ENCODE measurements around the gene AGT.
"Not testable (repeated sequence)": the region's sequence is repeated elsewhere in the genome, so short reads cannot be mapped to it uniquely, and the experiment has no call there.

The AGT gene

GRCh38 chr1:230677200-230677599 is 36.7 kb downstream of the AGT start:
- Mint-ChIP-seq H3K4me3 (no peak overlapping the region), H3K9me3 (no peaks in the 10 kb centered on the region), H3K27ac (no peak overlapping the region), H3K4me1 (ENCODE audit: low read depth) (peaks cover 8% of the 10 kb centered on the region), H3K27me3 (no peaks in the 10 kb centered on the region), H3K36me3 (ENCODE audit: low read depth) (peaks cover 93% of the 10 kb centered on the region)
- no peak for DNase-seq

GRCh38 chr1:230674581-230674980 is 39.3 kb downstream of the AGT start:
- Mint-ChIP-seq H3K27ac (peak overlapping the region; percentile 60), H3K4me3 (no peak overlapping the region), H3K4me1 (ENCODE audit: low read depth) (no peaks in the 10 kb centered on the region), H3K9me3 (no peaks in the 10 kb centered on the region), H3K36me3 (ENCODE audit: low read depth) (peaks cover 92% of the 10 kb centered on the region), H3K27me3 (no peaks in the 10 kb centered on the region)
- DNase-seq: no peak

GRCh38 chr1:230669543-230669942 is 44.4 kb downstream of the AGT start:
- H3K4me3 Mint-ChIP-seq: no peak overlapping the region
- no peaks in the 10 kb centered on the region for H3K27me3 Mint-ChIP-seq
- H3K4me1 Mint-ChIP-seq (ENCODE audit: low read depth): no peaks in the 10 kb centered on the region
- peaks cover 91% of the 10 kb centered on the region for H3K36me3 Mint-ChIP-seq (ENCODE audit: low read depth)
- no peaks in the 10 kb centered on the region for H3K9me3 Mint-ChIP-seq
- DNase-seq: no peak
- no peak overlapping the region for H3K27ac Mint-ChIP-seq

DNA sequence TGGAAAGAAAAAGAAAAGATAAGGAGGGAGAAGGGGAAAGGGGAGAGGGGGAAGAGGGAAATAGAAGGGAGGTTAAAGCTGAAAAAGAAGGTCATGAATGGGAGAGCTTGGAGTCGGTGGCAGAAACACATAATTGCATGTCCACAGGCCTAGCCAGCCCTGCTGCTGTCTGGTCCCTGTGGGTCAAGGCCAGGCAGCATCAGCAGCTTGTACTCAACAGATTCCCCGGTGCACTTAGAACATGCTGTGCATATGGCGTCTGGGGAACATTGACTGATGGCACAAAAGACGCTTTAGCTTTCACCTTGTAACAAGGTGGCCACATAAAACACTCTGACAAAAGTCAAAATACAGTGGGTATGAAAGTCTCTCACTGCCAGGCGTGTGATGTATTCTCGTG is 45.7 kb downstream of the AGT start:
- Mint-ChIP-seq H3K9me3 (no peaks in the 10 kb centered on the region), H3K27me3 (no peaks in the 10 kb centered on the region), H3K36me3 (ENCODE audit: low read depth) (peaks cover 88% of the 10 kb centered on the region), H3K4me1 (ENCODE audit: low read depth) (no peaks in the 10 kb centered on the region), H3K27ac (no peak overlapping the region), H3K4me3 (no peak overlapping the region)
- DNase-seq: no peak

GRCh38 chr1:230661976-230662375 is 51.9 kb downstream of the AGT start:
- Mint-ChIP-seq H3K4me1 (ENCODE audit: low read depth) (peaks cover 5% of the 10 kb centered on the region), H3K4me3 (no peak overlapping the region), H3K27me3 (no peaks in the 10 kb centered on the region), H3K36me3 (ENCODE audit: low read depth) (peaks cover 81% of the 10 kb centered on the region), H3K9me3 (no peaks in the 10 kb centered on the region), H3K27ac (no peak overlapping the region)
- no peak for DNase-seq

DNA sequence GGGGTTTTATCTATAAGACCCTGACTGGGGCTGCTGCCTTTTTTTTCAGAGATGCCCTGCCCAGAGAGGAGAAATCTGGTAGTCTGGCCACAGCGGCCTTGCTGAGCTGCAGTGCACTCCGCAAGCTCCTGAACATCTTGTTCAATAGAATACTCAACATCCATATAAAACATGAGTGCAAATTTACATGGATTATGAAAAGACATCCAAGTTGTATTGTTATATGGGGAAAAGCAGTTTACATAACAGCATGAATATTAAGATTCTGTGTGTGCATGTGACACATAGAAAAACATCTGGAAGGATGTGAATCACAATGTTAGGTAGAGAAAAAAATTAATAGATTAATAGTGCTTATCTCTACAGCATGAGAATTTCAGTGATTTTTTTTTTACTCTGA is 55.2 kb downstream of the AGT start:
- H3K27me3 Mint-ChIP-seq: no peaks in the 10 kb centered on the region
- DNase-seq: no peak
- no peak overlapping the region for H3K27ac Mint-ChIP-seq
- peaks cover 36% of the 10 kb centered on the region for H3K4me1 Mint-ChIP-seq (ENCODE audit: low read depth)
- no peak overlapping the region for H3K4me3 Mint-ChIP-seq
- peaks cover 61% of the 10 kb centered on the region for H3K36me3 Mint-ChIP-seq (ENCODE audit: low read depth)
- H3K9me3 Mint-ChIP-seq: no peaks in the 10 kb centered on the region

DNA sequence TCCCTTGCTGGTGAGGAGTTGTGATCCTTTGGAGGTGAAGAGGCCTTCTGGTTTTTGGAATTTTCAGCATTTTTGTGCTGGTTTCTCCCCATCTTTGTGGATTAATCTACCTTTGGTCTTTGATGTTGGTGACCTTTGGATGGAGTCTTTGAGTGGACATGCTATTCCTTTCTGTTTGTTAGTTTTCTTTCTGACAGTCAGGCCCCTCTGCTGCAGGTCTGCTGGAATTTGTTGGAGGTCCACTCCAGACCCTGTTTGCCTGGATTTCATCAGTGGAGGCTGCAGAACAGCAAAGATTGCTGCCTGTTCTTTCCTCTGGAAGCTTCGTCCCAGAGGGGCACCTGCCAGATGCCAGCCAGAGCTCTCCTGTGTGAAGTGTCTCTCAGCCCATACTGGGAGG is 55.8 kb downstream of the AGT start:
- H3K27me3 Mint-ChIP-seq, H3K4me3 Mint-ChIP-seq, DNase-seq, H3K9me3 Mint-ChIP-seq, H3K27ac Mint-ChIP-seq: not testable (repeated sequence)
- Mint-ChIP-seq H3K4me1 (ENCODE audit: low read depth) (peaks cover 40% of the 10 kb centered on the region), H3K36me3 (ENCODE audit: low read depth) (peaks cover 61% of the 10 kb centered on the region)

- not testable (repeated sequence) for DNase-seq, H3K4me3 Mint-ChIP-seq, H3K9me3 Mint-ChIP-seq, H3K27ac Mint-ChIP-seq, H3K27me3 Mint-ChIP-seq
- Mint-ChIP-seq H3K36me3 (ENCODE audit: low read depth) (peaks cover 60% of the 10 kb centered on the region), H3K4me1 (ENCODE audit: low read depth) (peaks cover 47% of the 10 kb centered on the region)
Observed at GRCh38 chr1:230656719-230657118, 57.2 kb downstream of the AGT start.

All from activated T-cell treated with anti-CD3 and anti-CD28 coated beads, Interleukin-2, amount 50 U/mL, for 24 hours (primary cell).